ENCODE results near the gene CABP7. TPM values are rescaled to one million over a fixed set of nuclear protein-coding genes. Genes with fewer than 3 reads are reported as not detected.
A peak's percentile ranks its signal among the peaks of the same experiment; 100 is the strongest.

CABP7 gene
- total and polyA plus RNA-seq, 2 of the 13 experiments (the other 11 are each of a cell fraction or from before 2014, with no cell fraction given): 0.08 TPM; not detected in 1

- TF ChIP-seq KDM4B (CRISPR knock-in tag; IDR thresholded peaks at IDR 0.05): 0 out of 2 replicates have a peak, but pooled peaks have one; percentile 38
- TF ChIP-seq ZNF619 (CRISPR knock-in tag; IDR thresholded peaks at IDR 0.05): no peak
- TF ChIP-seq RFXAP (CRISPR knock-in tag; IDR thresholded peaks at IDR 0.05; ENCODE audit: borderline replicate concordance): 0 out of 2 replicates have a peak, but pooled peaks have one; percentile 35
- TF ChIP-seq PAF1 (CRISPR knock-in tag; IDR thresholded peaks at IDR 0.05): no peak
- TF ChIP-seq MIXL1 (CRISPR knock-in tag; IDR thresholded peaks at IDR 0.05): 0 out of 2 replicates have a peak, but pooled peaks have one; percentile 20
- TF ChIP-seq SOX5 (CRISPR knock-in tag; IDR thresholded peaks at IDR 0.05; ENCODE audit: borderline replicate concordance): peak; percentile 90; the same call in 1 of the 2 replicates
- peak; percentile 61; the same call in 1 of the 2 replicates for TF ChIP-seq MLX (CRISPR knock-in tag; IDR thresholded peaks at IDR 0.05)
- 0 out of 2 replicates have a peak, but pooled peaks have one; percentile 1 for TF ChIP-seq SP4 (CRISPR knock-in tag; IDR thresholded peaks at IDR 0.05)
- TF ChIP-seq ARNTL (CRISPR knock-in tag; IDR thresholded peaks at IDR 0.05): 0 out of 2 replicates have a peak, but pooled peaks have one; percentile 21
- peak; percentile 82 for TF ChIP-seq GATAD2A (CRISPR knock-in tag; IDR thresholded peaks at IDR 0.05)
- peak; percentile 69 for TF ChIP-seq BCL6 (CRISPR knock-in tag; IDR thresholded peaks at IDR 0.05)
- peak; percentile 85 for TF ChIP-seq ERF (CRISPR knock-in tag; IDR thresholded peaks at IDR 0.05)
- peak; percentile 76; the same call in 1 of the 2 replicates for TF ChIP-seq MEIS2 (CRISPR knock-in tag; IDR thresholded peaks at IDR 0.05)
- TF ChIP-seq RBFOX2 (IDR thresholded peaks at IDR 0.05; ENCODE audit: low read depth, low read length): peak; percentile 17; the same call in 1 of the 2 replicates
- peak; percentile 70; the same call in 1 of the 2 replicates for TF ChIP-seq RXRB (CRISPR knock-in tag; IDR thresholded peaks at IDR 0.05; ENCODE audit: borderline replicate concordance)
- TF ChIP-seq HNF4G (IDR thresholded peaks at IDR 0.05; ENCODE audit: borderline replicate concordance, low read depth, low read length): peak; percentile 22; the same call in 1 of the 2 replicates
- no peak for TF ChIP-seq HNF4G (CRISPR knock-in tag; IDR thresholded peaks at IDR 0.05; ENCODE audit: borderline replicate concordance, low read depth)
- no peak; the same call in 1 of the 2 replicates for TF ChIP-seq KLF6 (CRISPR knock-in tag; IDR thresholded peaks at IDR 0.05)
- peak; percentile 35; the same call in 1 of the 2 replicates for TF ChIP-seq HOXA3 (CRISPR knock-in tag; IDR thresholded peaks at IDR 0.05)
- no peak for TF ChIP-seq ZNF788 (CRISPR knock-in tag; IDR thresholded peaks at IDR 0.05; ENCODE audit: borderline replicate concordance)
- 0 out of 2 replicates have a peak, but pooled peaks have one; percentile 42 for TF ChIP-seq KAT8 (CRISPR knock-in tag; IDR thresholded peaks at IDR 0.05)
- peak; percentile 78 for TF ChIP-seq TEAD3 (CRISPR knock-in tag; optimal IDR thresholded peaks at IDR 0.05; ENCODE audit: borderline replicate concordance)
- 0 out of 2 replicates have a peak, but pooled peaks have one; percentile 23 for TF ChIP-seq ZNF12 (CRISPR knock-in tag; IDR thresholded peaks at IDR 0.05)
- TF ChIP-seq FOXA3 (CRISPR knock-in tag; IDR thresholded peaks at IDR 0.05): peak; percentile 86
- TF ChIP-seq ZSCAN9 (CRISPR knock-in tag; IDR thresholded peaks at IDR 0.05; ENCODE audit: borderline replicate concordance): peak; percentile 60; the same call in 1 of the 2 replicates
- TF ChIP-seq ZBTB46 (CRISPR knock-in tag; IDR thresholded peaks at IDR 0.05; ENCODE audit: borderline replicate concordance): no peak
- peak; percentile 78 for TF ChIP-seq RCOR2 (CRISPR knock-in tag; IDR thresholded peaks at IDR 0.05)
- TF ChIP-seq ZBTB25 (CRISPR knock-in tag; IDR thresholded peaks at IDR 0.05): peak; percentile 30; the same call in 1 of the 2 replicates
- TF ChIP-seq CREM (IDR thresholded peaks at IDR 0.05): peak; percentile 74
- TF ChIP-seq CREM (CRISPR knock-in tag; IDR thresholded peaks at IDR 0.05): no peak
- peak; percentile 83 for TF ChIP-seq HMG20A (CRISPR knock-in tag; IDR thresholded peaks at IDR 0.05; ENCODE audit: borderline replicate concordance)
- TF ChIP-seq SAP130 (CRISPR knock-in tag; IDR thresholded peaks at IDR 0.05; ENCODE audit: low read depth): peak; percentile 83
These were observed 50.0 kb downstream of the CABP7 start (continued) for GRCh38 chr22:29769723-29770321.
